Calu3 (cell line): Measurements from ENCODE around the gene SLIT3. TPM values are rescaled to one million over a fixed set of nuclear protein-coding genes. Genes with fewer than 3 reads are reported as not detected.

ENCODE experiments used
- BruUV-seq: library from RNA; stranded (reverse); fragments of 400-500 nt; replicated peaks from 2 replicates; lab custom pipeline; 2021; lab: Mats Ljungman, UMichigan
- CTCF ChIA-PET: fragments of 300-600 bp; sonication (Branson Sonifier 250); formaldehyde crosslinking; loops from one replicate; lab custom pipeline; 2022; ENCODE audit warnings: antibody characterized with exemption; lab: Charles Lee
- DNase-seq: peaks from one replicate; pipeline ENCODE4 v3.0.0; 2022
- H3K27ac Mint-ChIP-seq: one replicate; pipeline ENCODE4 v1.8.0; 2022; ENCODE audit warnings: mixed read lengths; ENCODE audit not compliant: unreplicated experiment
- H3K27me3 Mint-ChIP-seq: one replicate; pipeline ENCODE4 v1.8.0; 2022; ENCODE audit warnings: mixed read lengths; ENCODE audit not compliant: unreplicated experiment
- H3K36me3 Mint-ChIP-seq: one replicate; pipeline ENCODE4 v1.8.0; 2022; ENCODE audit warnings: mild to moderate bottlenecking, moderate library complexity, mixed read lengths; ENCODE audit not compliant: insufficient read depth, unreplicated experiment
- H3K4me1 Mint-ChIP-seq: one replicate; pipeline ENCODE4 v1.8.0; 2022; ENCODE audit warnings: mild to moderate bottlenecking, low read depth, mixed read lengths; ENCODE audit not compliant: unreplicated experiment
- H3K4me3 Mint-ChIP-seq: one replicate; pipeline ENCODE4 v1.8.0; 2022; ENCODE audit warnings: mild to moderate bottlenecking, low read depth, moderate library complexity, mixed read lengths; ENCODE audit not compliant: unreplicated experiment
- H3K9me3 Mint-ChIP-seq: one replicate; pipeline ENCODE4 v1.8.0; 2022; ENCODE audit warnings: low read depth, mixed read lengths; ENCODE audit not compliant: unreplicated experiment
- intact Hi-C: fragments of 100-400 bp; cut with micrococcal nuclease; formaldehyde crosslinking; loops from one replicate; pipeline ENCODE4 v1.10.0; 2022; ENCODE audit not compliant: unreplicated experiment
- total RNA-seq: library from RNA; stranded (reverse); gene quantifications from 2 replicates; pipeline ENCODE4 v1.2.3, GENCODE V29; 2022
- TF ChIP-seq, protein P1 (sequence below): fragments of 200-600 bp; IDR thresholded peaks from one replicate; pipeline ENCODE4 v1.8.0; 2022; ENCODE audit warnings: antibody characterized with exemption; ENCODE audit not compliant: unreplicated experiment

SLIT3 gene
- total RNA-seq, 1 experiment from 2014 or later = not detected

DNA sequence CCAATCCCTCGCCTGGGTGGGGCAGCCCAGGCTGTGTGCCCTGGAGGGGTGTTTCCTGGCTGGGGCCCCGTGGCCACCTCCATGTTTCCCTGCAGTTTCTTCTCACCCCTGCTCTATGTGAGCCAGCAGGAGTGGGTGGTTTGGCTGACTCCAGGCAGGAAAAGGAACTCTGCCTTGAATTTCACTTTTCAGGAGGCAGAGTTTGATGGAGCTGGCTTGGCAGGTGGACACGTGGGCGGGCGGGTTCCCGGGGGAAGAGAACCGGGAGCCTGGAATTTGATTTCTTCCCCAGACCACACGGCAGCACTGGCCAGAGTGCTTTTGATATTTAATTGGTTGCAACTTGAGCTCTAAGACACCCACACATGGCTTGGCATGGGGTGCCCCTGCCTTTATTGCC, 601.9 kb downstream of the SLIT3 start:
- Mint-ChIP-seq H3K4me3 (no peak overlapping the region), H3K27me3 (peaks cover 86% of the 10 kb centered on the region), H3K27ac (no peak overlapping the region), H3K4me1 (no peaks in the 10 kb centered on the region), H3K36me3 (no peaks in the 10 kb centered on the region), H3K9me3 (no peaks in the 10 kb centered on the region)
- intact Hi-C loops = no loop called here
- TF ChIP-seq, protein P1, sequence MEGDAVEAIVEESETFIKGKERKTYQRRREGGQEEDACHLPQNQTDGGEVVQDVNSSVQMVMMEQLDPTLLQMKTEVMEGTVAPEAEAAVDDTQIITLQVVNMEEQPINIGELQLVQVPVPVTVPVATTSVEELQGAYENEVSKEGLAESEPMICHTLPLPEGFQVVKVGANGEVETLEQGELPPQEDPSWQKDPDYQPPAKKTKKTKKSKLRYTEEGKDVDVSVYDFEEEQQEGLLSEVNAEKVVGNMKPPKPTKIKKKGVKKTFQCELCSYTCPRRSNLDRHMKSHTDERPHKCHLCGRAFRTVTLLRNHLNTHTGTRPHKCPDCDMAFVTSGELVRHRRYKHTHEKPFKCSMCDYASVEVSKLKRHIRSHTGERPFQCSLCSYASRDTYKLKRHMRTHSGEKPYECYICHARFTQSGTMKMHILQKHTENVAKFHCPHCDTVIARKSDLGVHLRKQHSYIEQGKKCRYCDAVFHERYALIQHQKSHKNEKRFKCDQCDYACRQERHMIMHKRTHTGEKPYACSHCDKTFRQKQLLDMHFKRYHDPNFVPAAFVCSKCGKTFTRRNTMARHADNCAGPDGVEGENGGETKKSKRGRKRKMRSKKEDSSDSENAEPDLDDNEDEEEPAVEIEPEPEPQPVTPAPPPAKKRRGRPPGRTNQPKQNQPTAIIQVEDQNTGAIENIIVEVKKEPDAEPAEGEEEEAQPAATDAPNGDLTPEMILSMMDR = no peak
- BruUV-seq = no TSS peak
- no peak for DNase-seq
- CTCF ChIA-PET = no interaction called here

DNA sequence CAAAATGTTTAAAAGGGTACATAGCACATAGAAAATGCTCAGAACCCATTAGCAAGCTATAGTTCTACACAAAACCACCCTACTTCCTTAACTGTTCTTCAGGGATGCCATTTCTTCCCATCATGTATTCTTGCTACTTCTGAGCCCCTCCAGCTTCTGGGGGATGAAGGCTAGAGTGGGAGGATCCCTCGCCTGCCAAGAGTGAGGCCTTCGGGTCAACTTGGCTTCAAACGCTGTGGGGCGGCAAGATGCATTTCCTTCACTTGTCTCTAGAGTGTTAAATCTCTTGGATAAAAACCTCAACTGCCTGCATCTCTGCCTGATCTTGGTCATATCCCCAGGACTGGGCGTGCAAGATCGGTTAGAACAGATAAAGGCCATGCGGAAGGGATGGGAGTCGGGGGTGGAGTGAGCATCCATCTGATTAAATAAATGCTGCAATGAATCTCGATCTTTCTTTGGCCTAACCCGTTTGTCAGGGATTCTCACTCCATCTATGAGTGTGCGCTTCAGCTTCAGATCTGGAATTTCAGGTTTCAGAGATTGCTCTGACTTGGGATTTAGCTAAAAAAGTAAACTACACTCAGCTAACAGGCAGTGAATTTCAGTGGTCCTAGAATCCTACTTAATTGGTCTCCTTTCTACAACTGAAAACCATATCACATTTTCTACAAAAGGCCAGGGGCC, 603.8 kb downstream of the SLIT3 start:
- Mint-ChIP-seq H3K27ac (no peak overlapping the region), H3K4me3 (no peak overlapping the region), H3K27me3 (peaks cover 95% of the 10 kb centered on the region), H3K4me1 (no peaks in the 10 kb centered on the region), H3K9me3 (no peaks in the 10 kb centered on the region), H3K36me3 (no peaks in the 10 kb centered on the region)
- BruUV-seq = no TSS peak
- intact Hi-C loops = no loop called here
- CTCF ChIA-PET = no interaction called here
- TF ChIP-seq, protein P1 = no peak
- no peak for DNase-seq

DNA sequence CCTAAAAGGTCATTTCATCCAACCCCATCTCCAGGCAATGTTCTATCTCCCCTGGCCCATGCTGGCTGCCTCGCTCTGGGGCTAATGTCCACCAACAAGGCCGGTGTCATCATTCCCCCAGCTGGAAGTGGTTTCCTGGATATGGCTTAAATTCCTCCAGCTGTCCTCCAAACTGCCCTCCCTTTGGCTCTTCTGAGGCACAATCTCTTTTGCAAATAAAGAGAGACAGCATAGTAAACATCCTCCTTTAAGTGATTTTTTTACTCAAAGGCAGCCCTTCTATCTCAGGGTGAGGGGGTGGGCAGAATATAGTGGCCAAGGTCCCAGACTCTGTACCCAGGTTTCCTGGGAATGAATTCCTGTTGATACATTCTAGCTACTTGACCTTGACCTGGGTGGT, 604.3 kb downstream of the SLIT3 start:
- CTCF ChIA-PET = no interaction called here
- peaks cover 95% of the 10 kb centered on the region for H3K27me3 Mint-ChIP-seq
- intact Hi-C loops = no loop called here
- no peaks in the 10 kb centered on the region for H3K9me3 Mint-ChIP-seq
- no peaks in the 10 kb centered on the region for H3K36me3 Mint-ChIP-seq
- H3K27ac Mint-ChIP-seq = no peak overlapping the region
- no peak for DNase-seq
- TF ChIP-seq, protein P1 = no peak
- no peak overlapping the region for H3K4me3 Mint-ChIP-seq
- no peaks in the 10 kb centered on the region for H3K4me1 Mint-ChIP-seq
- no TSS peak for BruUV-seq

DNA sequence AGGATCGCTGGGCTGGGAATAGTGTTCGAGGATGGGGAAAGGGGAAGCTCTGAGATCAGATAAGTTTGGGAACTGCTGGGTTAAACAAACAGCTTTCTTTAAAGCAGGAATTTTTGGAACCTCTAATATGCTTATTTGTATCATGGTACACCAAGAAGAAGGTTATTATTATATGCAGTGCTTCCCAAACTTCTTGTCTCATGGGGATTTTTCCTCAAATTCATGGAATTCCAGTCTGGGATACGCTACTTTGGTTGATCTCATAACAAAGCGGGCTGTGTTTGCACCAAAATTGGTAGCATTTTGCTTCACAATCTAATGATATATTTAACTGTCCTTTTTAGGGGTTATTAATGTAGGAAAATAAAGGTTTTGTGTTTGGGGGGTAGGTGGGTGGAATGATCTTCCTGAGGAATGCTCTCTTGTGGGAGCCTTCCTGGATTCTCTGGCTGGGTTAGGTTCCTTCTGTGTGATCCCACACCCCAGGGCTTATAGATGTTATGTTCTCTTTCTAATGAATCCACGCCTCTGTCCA, 605.6 kb downstream of the SLIT3 start:
- Mint-ChIP-seq H3K4me1 (no peaks in the 10 kb centered on the region), H3K27me3 (peaks cover 100% of the 10 kb centered on the region), H3K27ac (no peak overlapping the region), H3K36me3 (no peaks in the 10 kb centered on the region), H3K9me3 (no peaks in the 10 kb centered on the region), H3K4me3 (no peak overlapping the region)
- intact Hi-C loops = no loop called here
- TF ChIP-seq, protein P1 = no peak
- CTCF ChIA-PET = interaction anchor here (0.6 kb wide), 1 partner anchor 1957 kb away, joined by 3 read pairs; no protein-coding TSS in a partner anchor
- no peak for DNase-seq
- BruUV-seq = no TSS peak
